ENCODE measurements around the gene SOCS4. TPM values are rescaled to one million over a fixed set of nuclear protein-coding genes. Genes with fewer than 3 reads are reported as not detected.
A peak's percentile ranks its signal among the peaks of the same experiment; 100 is the strongest.

SOCS4 gene
- total RNA-seq, 1 donor from 2014 or later = 20.1 TPM

GRCh38 chr14:55051423-55052268 lies 24.6 kb downstream of the SOCS4 start, which contains the start of gene MAPK1IP1L:
Gene MAPK1IP1L (plus strand): TSS chr14:55051647. CDS start chr14:55061684, 10,037 bp downstream.
- Mint-ChIP-seq H3K36me3 (ENCODE audit: unreplicated experiment) (peaks cover 15% of the 10 kb centered on the region), H3K27me3 (ENCODE audit: unreplicated experiment) (no peaks in the 10 kb centered on the region), H3K9me3 (ENCODE audit: unreplicated experiment) (no peaks in the 10 kb centered on the region), H3K27ac (ENCODE audit: unreplicated experiment) (peak within 1 kb of the TSS; percentile 100), H3K4me3 (ENCODE audit: unreplicated experiment) (peak within 1 kb of the TSS; percentile 90), H3K4me1 (ENCODE audit: unreplicated experiment) (peaks cover 29% of the 10 kb centered on the region)
- TF ChIP-seq, protein P1, sequence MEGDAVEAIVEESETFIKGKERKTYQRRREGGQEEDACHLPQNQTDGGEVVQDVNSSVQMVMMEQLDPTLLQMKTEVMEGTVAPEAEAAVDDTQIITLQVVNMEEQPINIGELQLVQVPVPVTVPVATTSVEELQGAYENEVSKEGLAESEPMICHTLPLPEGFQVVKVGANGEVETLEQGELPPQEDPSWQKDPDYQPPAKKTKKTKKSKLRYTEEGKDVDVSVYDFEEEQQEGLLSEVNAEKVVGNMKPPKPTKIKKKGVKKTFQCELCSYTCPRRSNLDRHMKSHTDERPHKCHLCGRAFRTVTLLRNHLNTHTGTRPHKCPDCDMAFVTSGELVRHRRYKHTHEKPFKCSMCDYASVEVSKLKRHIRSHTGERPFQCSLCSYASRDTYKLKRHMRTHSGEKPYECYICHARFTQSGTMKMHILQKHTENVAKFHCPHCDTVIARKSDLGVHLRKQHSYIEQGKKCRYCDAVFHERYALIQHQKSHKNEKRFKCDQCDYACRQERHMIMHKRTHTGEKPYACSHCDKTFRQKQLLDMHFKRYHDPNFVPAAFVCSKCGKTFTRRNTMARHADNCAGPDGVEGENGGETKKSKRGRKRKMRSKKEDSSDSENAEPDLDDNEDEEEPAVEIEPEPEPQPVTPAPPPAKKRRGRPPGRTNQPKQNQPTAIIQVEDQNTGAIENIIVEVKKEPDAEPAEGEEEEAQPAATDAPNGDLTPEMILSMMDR (IDR thresholded peaks at IDR 0.05) = peak; percentile 98
- DNase-seq (ENCODE audit: extremely low spot score, unreplicated experiment) = peak; percentile 99

- no peaks in the 10 kb centered on the region for H3K27me3 Mint-ChIP-seq (ENCODE audit: unreplicated experiment)
- peaks cover 15% of the 10 kb centered on the region for H3K36me3 Mint-ChIP-seq (ENCODE audit: unreplicated experiment)
- H3K4me3 Mint-ChIP-seq (ENCODE audit: unreplicated experiment) = peak overlapping the region; percentile 90
- TF ChIP-seq, protein P1 (IDR thresholded peaks at IDR 0.05) = no peak
- peaks cover 29% of the 10 kb centered on the region for H3K4me1 Mint-ChIP-seq (ENCODE audit: unreplicated experiment)
- no peaks in the 10 kb centered on the region for H3K9me3 Mint-ChIP-seq (ENCODE audit: unreplicated experiment)
- peak overlapping the region; percentile 98 for H3K27ac Mint-ChIP-seq (ENCODE audit: unreplicated experiment)
- no peak for DNase-seq (ENCODE audit: extremely low spot score, unreplicated experiment)
Measured at GRCh38 chr14:55052269-55052930, 25.4 kb downstream of the SOCS4 start.

- Mint-ChIP-seq H3K27me3 (ENCODE audit: unreplicated experiment) (no peaks in the 10 kb centered on the region), H3K27ac (ENCODE audit: unreplicated experiment) (peak overlapping the region; percentile 98), H3K36me3 (ENCODE audit: unreplicated experiment) (peaks cover 18% of the 10 kb centered on the region), H3K4me1 (ENCODE audit: unreplicated experiment) (peaks cover 29% of the 10 kb centered on the region), H3K4me3 (ENCODE audit: unreplicated experiment) (peak overlapping the region; percentile 90), H3K9me3 (ENCODE audit: unreplicated experiment) (no peaks in the 10 kb centered on the region)
- DNase-seq (ENCODE audit: extremely low spot score, unreplicated experiment) = no peak
- TF ChIP-seq, protein P1 (IDR thresholded peaks at IDR 0.05) = no peak
Measured at GRCh38 chr14:55053018-55053417, 26.0 kb downstream of the SOCS4 start.

GRCh38 chr14:55053500-55053899 lies 26.5 kb downstream of the SOCS4 start:
- peaks cover 31% of the 10 kb centered on the region for H3K4me1 Mint-ChIP-seq (ENCODE audit: unreplicated experiment)
- H3K4me3 Mint-ChIP-seq (ENCODE audit: unreplicated experiment) = peak overlapping the region; percentile 90
- peak overlapping the region; percentile 98 for H3K27ac Mint-ChIP-seq (ENCODE audit: unreplicated experiment)
- no peak for DNase-seq (ENCODE audit: extremely low spot score, unreplicated experiment)
- no peaks in the 10 kb centered on the region for H3K9me3 Mint-ChIP-seq (ENCODE audit: unreplicated experiment)
- H3K27me3 Mint-ChIP-seq (ENCODE audit: unreplicated experiment) = no peaks in the 10 kb centered on the region
- peaks cover 22% of the 10 kb centered on the region for H3K36me3 Mint-ChIP-seq (ENCODE audit: unreplicated experiment)
- TF ChIP-seq, protein P1 (IDR thresholded peaks at IDR 0.05) = no peak

- Mint-ChIP-seq H3K27ac (ENCODE audit: unreplicated experiment) (no peak overlapping the region), H3K4me3 (ENCODE audit: unreplicated experiment) (no peak overlapping the region), H3K27me3 (ENCODE audit: unreplicated experiment) (no peaks in the 10 kb centered on the region), H3K9me3 (ENCODE audit: unreplicated experiment) (no peaks in the 10 kb centered on the region), H3K4me1 (ENCODE audit: unreplicated experiment) (peaks cover 31% of the 10 kb centered on the region), H3K36me3 (ENCODE audit: unreplicated experiment) (peaks cover 22% of the 10 kb centered on the region)
- TF ChIP-seq, protein P1 (IDR thresholded peaks at IDR 0.05) = no peak
- DNase-seq (ENCODE audit: extremely low spot score, unreplicated experiment) = no peak
Measured at GRCh38 chr14:55054098-55054497, 27.1 kb downstream of the SOCS4 start.

Data from osteocyte (in vitro differentiated cells).